H1 (cell line): Measurements from ENCODE around the gene SUPT20H. TPM values are rescaled to one million over a fixed set of nuclear protein-coding genes. Genes with fewer than 3 reads are reported as not detected.

ENCODE experiments used
- CTCF ChIA-PET: fragments of 300-600 bp; sonication (Branson Sonifier 250); formaldehyde crosslinking; loops from one replicate; lab custom pipeline; 2021; ENCODE audit not compliant: partially characterized antibody; lab: Charles Lee
- POLR2A ChIA-PET: fragments of 300-600 bp; sonication (Branson Sonifier 250); formaldehyde crosslinking; loops from one replicate; lab custom pipeline; 2021; ENCODE audit warnings: inconsistent platforms; ENCODE audit not compliant: partially characterized antibody; lab: Charles Lee
- DNase-seq, 2 experiments: peaks; one replicate each; pipeline versions ENCODE4 v3.0.0 to v3.0.0-alpha.2; 2010 to 2022; ENCODE audit warnings: low spot score in 2 of 2, low read depth in 1 of 2, mixed read lengths in 1 of 2
- FAIRE-seq: peaks from 2 replicates; lab custom pipeline; 2011; peaks lifted over from hg19 to GRCh38; lab: Jason Lieb, UNC
- H2AFZ ChIP-seq: 2 replicates; pipeline ENCODE4 v1.8.1; 2012; ENCODE audit warnings: low read length, inconsistent platforms
- H2AK5ac ChIP-seq: 2 replicates; pipeline ENCODE4 v1.6.1; 2013; ENCODE audit warnings: low read depth, low read length
- H2BK120ac ChIP-seq: replicated peaks from 2 replicates; pipeline ENCODE3; 2013; ENCODE audit warnings: low read depth, low read length, inconsistent platforms
- H2BK12ac ChIP-seq: 2 replicates; pipeline ENCODE4 v1.6.1; 2013; ENCODE audit warnings: low read depth, low read length
- H2BK15ac ChIP-seq: 2 replicates; pipeline ENCODE4 v1.6.1; 2013; ENCODE audit warnings: low read length
- H2BK20ac ChIP-seq: 2 replicates; pipeline ENCODE4 v1.6.1; 2013; ENCODE audit warnings: low read length
- H2BK5ac ChIP-seq: 2 replicates; pipeline ENCODE4 v1.6.1; 2013; ENCODE audit warnings: low read depth, low read length
- H3K14ac ChIP-seq: 2 replicates; pipeline ENCODE4 v1.6.1; 2013; ENCODE audit warnings: inconsistent platforms; ENCODE audit not compliant: insufficient read length
- H3K18ac ChIP-seq: 2 replicates; pipeline ENCODE4 v1.6.1; 2013; ENCODE audit warnings: low read length; ENCODE audit errors: extremely low read depth
- H3K23ac ChIP-seq: 2 replicates; pipeline ENCODE4 v1.6.1; 2013; ENCODE audit warnings: inconsistent platforms; ENCODE audit not compliant: insufficient read length
- H3K23me2 ChIP-seq: 2 replicates; pipeline ENCODE4 v1.6.1; 2013; ENCODE audit warnings: low read depth, low read length
- H3K27ac ChIP-seq: 2 replicates; pipeline ENCODE4 v1.6.1; 2011; ENCODE audit warnings: low read depth, low read length, inconsistent platforms
- H3K27me3 ChIP-seq, 4 experiments: replicated peaks in 1 of 4; 1 replicate in 1 of 4; 2 replicates in 3 of 4; pipeline versions ENCODE4 v1.6.1 to v1.8.1; 2011 to 2013; ENCODE audit warnings: low read length in 3 of 4, mild to moderate bottlenecking in 3 of 4, inconsistent platforms in 2 of 4, mixed read lengths in 2 of 4, moderate library complexity in 1 of 4; ENCODE audit not compliant: control insufficient read depth in 3 of 4, insufficient read depth in 3 of 4; ENCODE audit errors: extremely low read depth in 1 of 4
- H3K36me3 ChIP-seq, 4 experiments: 2 replicates each; pipeline versions ENCODE4 v1.6.1 to v1.8.1; 2011 to 2013; ENCODE audit warnings: mild to moderate bottlenecking in 4 of 4, low read length in 3 of 4, moderate library complexity in 2 of 4, control low read depth in 1 of 4, inconsistent platforms in 1 of 4; ENCODE audit not compliant: insufficient read depth in 4 of 4, control insufficient read depth in 2 of 4
- H3K4ac ChIP-seq: replicated peaks from 2 replicates; pipeline ENCODE3; 2013; ENCODE audit warnings: low read length, low read depth, mixed read lengths, inconsistent platforms; ENCODE audit not compliant: insufficient read length
- H3K4me1 ChIP-seq, 4 experiments: replicated peaks in 1 of 4; 1 replicate in 1 of 4; 2 replicates in 3 of 4; pipeline versions ENCODE4 v1.6.1 to v1.8.1; 2011 to 2013; ENCODE audit warnings: low read length in 3 of 4, inconsistent platforms in 2 of 4, mixed read lengths in 1 of 4; ENCODE audit not compliant: insufficient read depth in 4 of 4, control insufficient read depth in 3 of 4
- H3K4me2 ChIP-seq, 2 experiments: 2 replicates each; pipeline versions ENCODE4 v1.6.1 to v1.8.1; 2011 to 2013; ENCODE audit warnings: low read depth in 2 of 2, low read length in 2 of 2, control low read depth in 1 of 2, inconsistent platforms in 1 of 2, mild to moderate bottlenecking in 1 of 2; ENCODE audit not compliant: insufficient read depth in 1 of 2
- H3K4me3 ChIP-seq, 4 experiments: fragments of 200-600, 300-600 bp in 1 of 4; sonication (generic), shearing (Covaris generic), sonication (Bioruptor Twin) in 1 of 4; 2 replicates each; pipeline versions ENCODE4 v1.5.1 to v1.8.1; 2011 to 2016; ENCODE audit warnings: low read length in 4 of 4, low read depth in 3 of 4, control low read depth in 2 of 4, inconsistent platforms in 2 of 4, mild to moderate bottlenecking in 2 of 4, mixed read lengths in 1 of 4, moderate library complexity in 1 of 4; ENCODE audit not compliant: insufficient read depth in 2 of 4; ENCODE audit errors: extremely low read depth in 1 of 4
- H3K56ac ChIP-seq: replicated peaks from 2 replicates; pipeline ENCODE3; 2013; ENCODE audit warnings: low read depth, mild to moderate bottlenecking, mixed read lengths, low read length, inconsistent platforms; ENCODE audit not compliant: insufficient read length
- H3K79me1 ChIP-seq: 2 replicates; pipeline ENCODE4 v1.6.1; 2013; ENCODE audit warnings: low read depth, low read length, control low read depth
- H3K79me2 ChIP-seq, 2 experiments: 2 replicates each; pipeline versions ENCODE4 v1.6.1 to v1.8.1; 2012 to 2013; ENCODE audit warnings: low read length in 2 of 2, mild to moderate bottlenecking in 2 of 2, inconsistent platforms in 1 of 2; ENCODE audit not compliant: insufficient read depth in 2 of 2, control insufficient read depth in 1 of 2
- H3K9ac ChIP-seq, 4 experiments: replicated peaks in 1 of 4; 1 replicate in 1 of 4; 2 replicates in 3 of 4; pipeline versions ENCODE4 v1.6.1 to v1.8.1; 2011 to 2013; ENCODE audit warnings: low read depth in 3 of 4, low read length in 3 of 4, control low read depth in 2 of 4, mild to moderate bottlenecking in 2 of 4, moderate library complexity in 2 of 4, inconsistent platforms in 1 of 4; ENCODE audit errors: extremely low read depth in 1 of 4
- H3K9me3 ChIP-seq, 2 experiments: 2 replicates each; pipeline versions ENCODE4 v1.6.1 to v1.8.1; 2012 to 2013; ENCODE audit warnings: mild to moderate bottlenecking in 2 of 2, moderate library complexity in 2 of 2, control low read depth in 1 of 2, inconsistent platforms in 1 of 2, low read depth in 1 of 2, low read length in 1 of 2, mixed read lengths in 1 of 2; ENCODE audit not compliant: insufficient read depth in 2 of 2
- H4K20me1 ChIP-seq, 2 experiments: replicated peaks in 1 of 2; 2 replicates each; pipeline versions ENCODE3 to v1.8.1; 2011 to 2013; ENCODE audit warnings: inconsistent platforms in 2 of 2, low read length in 2 of 2, mild to moderate bottlenecking in 1 of 2; ENCODE audit not compliant: insufficient read depth in 2 of 2, control insufficient read depth in 1 of 2
- H4K5ac ChIP-seq: 2 replicates; pipeline ENCODE4 v1.6.1; 2013; ENCODE audit warnings: low read length, low read depth, mixed read lengths, inconsistent platforms; ENCODE audit not compliant: insufficient read length
- H4K8ac ChIP-seq: 2 replicates; pipeline ENCODE4 v1.8.0; 2013; ENCODE audit warnings: mild to moderate bottlenecking, moderate library complexity, low read length, inconsistent platforms; ENCODE audit not compliant: insufficient read depth; ENCODE audit errors: extremely low read depth
- H4K91ac ChIP-seq: replicated peaks from 2 replicates; pipeline ENCODE3; 2013; ENCODE audit warnings: low read length, mixed read lengths, inconsistent platforms; ENCODE audit not compliant: insufficient read length
- BCL11A ChIP-seq, 2 experiments: IDR thresholded peaks; one replicate each; pipeline ENCODE4 v1.6.1; 2011; ENCODE audit warnings: low read depth in 2 of 2, low read length in 2 of 2, mild to moderate bottlenecking in 2 of 2
- CHD2 ChIP-seq: IDR thresholded peaks from 2 replicates; pipeline ENCODE4 v1.6.1; 2012; ENCODE audit warnings: low read length, improper control_type of control experiment
- HDAC6 ChIP-seq: IDR thresholded peaks from one replicate; pipeline ENCODE4 v1.7.1; 2012; ENCODE audit warnings: low read depth, mild to moderate bottlenecking, inconsistent platforms, low read length, moderate library complexity
- KDM1A ChIP-seq: fragments of 200-600, 300-600 bp; sonication (generic); IDR thresholded peaks from 2 replicates; pipeline ENCODE4 v1.7.1; 2016; ENCODE audit warnings: mild to moderate bottlenecking, low read length, borderline replicate concordance
- MAFK ChIP-seq: IDR thresholded peaks from 2 replicates; pipeline ENCODE4 v1.6.1; 2012; ENCODE audit warnings: low read depth, mild to moderate bottlenecking, improper control_type of control experiment, low read length
- POLR2AphosphoS5 ChIP-seq: IDR thresholded peaks from 2 replicates; pipeline ENCODE4 v1.6.1; 2011; ENCODE audit warnings: low read depth, low read length
- RFX5 ChIP-seq: IDR thresholded peaks from 2 replicates; pipeline ENCODE4 v1.6.1; 2011; ENCODE audit warnings: low read depth, low read length, improper control_type of control experiment, borderline replicate concordance
- SIRT6 ChIP-seq: IDR thresholded peaks from one replicate; pipeline ENCODE4 v1.7.1; 2012; ENCODE audit warnings: low read length, inconsistent platforms
- SP1 ChIP-seq: IDR thresholded peaks from 2 replicates; pipeline ENCODE4 v1.6.1; 2011; ENCODE audit warnings: low read depth, low read length
- SP2 ChIP-seq: IDR thresholded peaks from 2 replicates; pipeline ENCODE4 v1.6.1; 2012; ENCODE audit warnings: mild to moderate bottlenecking, low read length, inconsistent platforms
- SP4 ChIP-seq: IDR thresholded peaks from 2 replicates; pipeline ENCODE4 v1.6.1; 2012; ENCODE audit warnings: low read length, inconsistent platforms
- TAF1 ChIP-seq: IDR thresholded peaks from 2 replicates; pipeline ENCODE4 v1.6.1; 2011; ENCODE audit warnings: mild to moderate bottlenecking, low read depth, low read length
- TEAD4 ChIP-seq: IDR thresholded peaks from 2 replicates; pipeline ENCODE4 v1.6.1; 2012; ENCODE audit warnings: low read depth, low read length, inconsistent platforms, mixed read lengths
- USF2 ChIP-seq: IDR thresholded peaks from 2 replicates; pipeline ENCODE4 v1.6.1; 2011; ENCODE audit warnings: low read length, improper control_type of control experiment
- ZNF274 ChIP-seq: IDR thresholded peaks from 2 replicates; pipeline ENCODE4 v1.7.0; 2012; ENCODE audit warnings: low read length, borderline replicate concordance; ENCODE audit errors: extremely low read depth
- WGBS, 2 experiments: shearing (Covaris generic) in 1 of 2; methylation state at CpG; one replicate each; pipeline versions ENCODE4 v1.1.6 to v1.1.7; 2013 to 2015; ENCODE audit warnings: low lambda C conversion rate in 2 of 2, mixed read lengths in 2 of 2, inconsistent platforms in 1 of 2, low coverage in 1 of 2, missing lambda C conversion rate in 1 of 2; ENCODE audit not compliant: insufficient replicate concordance in 2 of 2, insufficient coverage in 1 of 2, insufficient read length in 1 of 2; ENCODE audit errors: extremely low coverage in 1 of 2, missing lambda C conversion rate in 1 of 2; 5-methylcytosine and 5-hydroxymethylcytosine counted together
- polyA plus RNA-seq, 7 experiments: library from polyadenylated mRNA; depleted of rRNA in 3 of 7; stranded (reverse) in 5 of 7; unstranded in 2 of 7; fragments of >200 nt in 5 of 7; fragments of 200-250 nt in 2 of 7; gene quantifications; 1 replicate in 5 of 7; 2 replicates in 1 of 7; 4 replicates in 1 of 7; pipeline versions ENCODE4 v1.2.1 to v1.2.3, GENCODE V29; 2011 to 2013; ENCODE audit warnings: missing spikeins in 2 of 7, mixed read lengths in 2 of 7
- total RNA-seq: library from RNA; stranded (reverse); fragmentation: NEBNext Ultra II Directional; extraction: Animal tissue kit (Norgen Biotek cat#: 25700); gene quantifications from 2 replicates; pipeline ENCODE4 v1.2.1, GENCODE V29; 2021

Gene SUPT20H
- total and polyA plus RNA-seq, 2 of the 8 experiments (the other 6 are each of a cell fraction or from before 2014, with no cell fraction given) = 69.2 to 75.1 TPM

GRCh38 chr13:37046062-37046461 is 13.4 kb downstream of the SUPT20H start:
- Histone ChIP-seq H2BK15ac (no peak overlapping the region), H3K4me3 (no peak overlapping the region), H2BK20ac (no peak overlapping the region), H3K9me3 (no peaks in the 10 kb centered on the region), H3K79me1 (no peaks in the 10 kb centered on the region), H2BK120ac (no peak overlapping the region), H3K56ac (no peak overlapping the region), H4K5ac (no peak overlapping the region), H2BK5ac (no peak overlapping the region), H4K8ac (no peak overlapping the region), H4K20me1 (peaks cover 3% of the 10 kb centered on the region in 2 experiments), H2AK5ac (no peak overlapping the region), H3K9ac (no peak overlapping the region), H3K4me2 (no peak overlapping the region), H4K91ac (no peak overlapping the region), H3K79me2 (peaks cover 0 to 21% of the 10 kb centered on the region in 2 experiments; a peak in 2 of 4 replicates), H3K23me2 (no peaks in the 10 kb centered on the region), H3K27ac (no peak overlapping the region), H3K4ac (no peak overlapping the region), H3K18ac (no peak overlapping the region), H3K36me3 (peaks cover 0 to 68% (median 34%) of the 10 kb centered on the region in 4 experiments; a peak in 6 of 8 replicates), H2AFZ (no peak overlapping the region), H3K27me3 (no peaks in the 10 kb centered on the region), H3K23ac (no peak overlapping the region), H3K14ac (no peak overlapping the region), H2BK12ac (no peak overlapping the region), H3K4me1 (no peaks in the 10 kb centered on the region)
- DNase-seq (no peak), FAIRE-seq (no peak)
- POLR2A ChIA-PET = interaction anchor here (1.2 to 2.1 kb wide), 2 partner anchors 12 to 46 kb away, joined by 3 to 5 read pairs; partner anchors contain the start of genes ALG5 and EXOSC8
- 94% methylated on average over 1 of the region's 1 CpG; no CpG with 5 or more reads in 1 of the 2 experiments for WGBS, 2 experiments
- CTCF ChIA-PET = interaction anchor here (0.9 to 1.0 kb wide), 2 partner anchors 46 to 1073 kb away, joined by 3 read pairs; partner anchors contain the start of gene ALG5
- TF ChIP-seq SP4 (no peak), USF2 (no peak), HDAC6 (no peak), MAFK (no peak), TAF1 (no peak), KDM1A (no peak), SP1 (no peak), SP2 (no peak), TEAD4 (no peak), ZNF274 (no peak), SIRT6 (no peak), CHD2 (no peak), RFX5 (no peak), POLR2AphosphoS5 (no peak), BCL11A (IDR thresholded peaks at IDR 0.05; ENCODE audit: low read depth in 2 of 2, low read length in 2 of 2) (no peak)
